ENCODE data around the gene RNF7.

- TF ChIP-seq CTCF (IDR thresholded peaks at IDR 0.05), result no peak
- TF ChIP-seq POLR2A (IDR thresholded peaks at IDR 0.05), result no peak
These were observed 38.8 kb upstream of the RNF7 start for GRCh38 chr3:141699324-141699723.
